ENCODE data around the gene C2orf72.
"Not testable (repeated sequence)": the region's sequence is repeated elsewhere in the genome, so short reads cannot be mapped to it uniquely, and the experiment has no call there.

Gene C2orf72

DNA sequence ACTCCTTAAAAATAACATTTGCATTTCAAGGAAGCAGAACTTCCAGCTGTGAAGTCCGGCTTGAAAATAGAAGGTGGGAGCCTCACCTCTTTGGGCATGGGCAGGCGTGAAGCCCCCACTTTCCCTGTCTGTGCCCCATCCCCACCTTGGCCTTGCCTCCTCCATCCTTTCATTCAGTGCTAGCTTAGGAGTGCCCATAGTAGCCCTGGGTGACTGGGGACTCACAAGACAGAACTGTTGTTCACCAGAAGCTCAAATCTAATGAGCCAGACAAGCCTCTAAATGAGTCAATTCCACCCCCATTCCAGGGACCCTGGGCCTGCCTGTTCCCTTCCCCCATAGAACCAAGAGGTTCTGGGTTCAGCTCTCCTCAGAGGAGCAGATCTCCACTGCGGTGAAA lies 21.4 kb upstream of the C2orf72 start:
- DNase-seq, result no peak

DNA sequence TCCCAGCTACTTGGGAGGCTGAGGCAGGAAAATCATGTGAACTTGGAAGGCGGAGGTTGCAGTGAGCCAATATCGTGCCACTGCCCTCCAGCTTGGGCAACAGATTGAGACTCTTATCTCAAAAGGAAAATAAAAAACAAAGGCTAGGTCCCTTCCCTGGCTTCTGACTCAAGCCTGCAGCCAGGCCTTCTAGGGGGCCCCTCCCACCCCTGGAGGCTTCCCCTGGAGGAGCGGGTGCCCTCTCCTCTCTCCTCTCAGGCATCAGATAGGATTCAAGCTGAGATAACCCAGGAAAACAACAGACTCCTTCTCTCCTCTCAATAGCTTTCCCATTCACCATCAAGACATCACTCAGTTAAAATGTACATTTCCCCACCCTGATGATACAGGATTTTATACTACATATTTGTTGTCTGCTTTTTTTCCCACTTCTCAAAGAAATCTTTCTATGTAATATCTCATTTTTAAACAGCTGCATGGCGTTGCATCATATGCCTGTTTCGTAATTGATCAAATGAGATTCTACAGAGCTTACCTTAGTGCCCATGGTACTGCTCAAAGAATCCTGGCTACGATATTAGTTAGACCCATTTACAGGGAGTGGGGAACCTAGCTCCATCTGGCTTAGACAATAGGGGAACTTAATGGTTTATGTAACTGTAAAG lies 20.6 kb upstream of the C2orf72 start:
- DNase-seq, result no peak

DNA sequence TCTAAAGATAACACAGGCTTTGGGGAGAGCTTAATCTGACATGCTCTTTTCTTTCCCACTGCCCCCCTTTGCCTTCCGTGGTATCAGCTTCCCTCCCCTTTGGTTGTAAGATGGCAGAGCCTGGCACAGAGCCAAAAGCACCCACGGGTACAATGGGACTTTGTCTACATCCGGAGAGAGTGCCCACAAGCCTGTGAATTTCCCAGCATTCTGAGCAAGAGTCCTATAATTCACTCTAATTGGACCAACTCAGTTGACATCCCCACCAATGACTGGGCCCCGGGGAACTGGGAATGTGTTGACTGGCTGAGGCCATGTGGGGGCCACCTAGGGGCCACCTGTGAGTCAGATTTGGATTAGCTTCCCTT lies 20.1 kb upstream of the C2orf72 start:
- DNase-seq, result peak in 1 of 2 experiments; percentile 36

DNA sequence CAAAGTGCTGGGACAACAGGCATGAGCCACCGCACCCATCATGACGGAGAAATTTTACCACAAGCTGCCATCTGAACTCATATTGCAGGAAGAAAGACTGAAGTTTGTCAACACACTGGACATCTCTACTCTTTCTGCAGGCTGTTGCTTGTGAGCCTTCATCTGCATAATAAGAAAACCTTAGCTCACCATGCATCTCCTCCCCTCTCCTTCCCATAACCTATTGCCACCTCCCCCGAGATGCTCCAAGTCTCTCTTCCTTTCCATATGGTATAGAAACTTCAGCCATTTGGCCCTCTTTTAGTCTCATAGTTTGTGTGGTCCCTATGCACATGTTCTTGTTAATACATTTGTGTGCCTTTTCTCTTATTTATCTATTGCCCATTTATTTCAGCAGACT lies 19.1 kb upstream of the C2orf72 start:
- no peak for DNase-seq

DNA sequence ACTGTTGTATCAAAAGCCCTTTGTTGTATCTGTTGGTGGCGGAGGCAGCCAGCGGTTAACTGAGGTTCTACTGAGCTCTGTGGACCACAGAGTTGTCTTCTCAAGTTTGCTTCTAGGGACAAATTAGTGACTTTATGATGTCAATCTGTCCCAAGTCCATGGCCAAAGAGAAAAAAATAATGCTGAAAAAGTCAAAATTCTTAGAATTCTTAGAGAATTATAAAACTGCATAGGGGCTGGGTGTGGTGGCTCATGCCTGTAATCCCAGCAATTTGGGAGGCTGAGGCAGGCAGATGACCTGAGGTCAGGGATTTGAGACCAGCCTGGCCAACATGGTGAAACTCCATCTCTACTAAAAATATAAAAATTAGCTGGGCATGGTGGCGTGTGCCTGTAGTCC lies 12.3 kb upstream of the C2orf72 start:
- not testable (repeated sequence) for DNase-seq

DNA sequence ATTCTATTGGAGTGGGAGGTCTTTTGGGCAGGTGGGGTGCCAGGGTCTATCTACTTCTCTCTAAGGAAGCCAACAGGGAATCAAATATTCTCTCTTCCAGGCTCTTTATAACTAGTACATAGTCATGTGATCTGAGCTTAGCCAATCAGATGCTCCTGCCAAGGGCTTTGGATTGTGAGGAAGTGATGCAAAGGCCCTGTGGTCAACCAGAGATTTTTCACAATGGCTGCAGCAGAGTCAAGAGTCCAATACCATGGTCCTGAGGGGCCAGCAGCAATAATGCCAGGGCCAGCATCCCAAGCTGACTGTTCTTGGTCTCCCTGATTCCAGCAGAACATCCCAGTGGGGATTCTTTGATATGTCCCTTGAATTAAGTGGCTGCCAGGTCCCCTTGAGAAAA lies 8.4 kb upstream of the C2orf72 start:
- DNase-seq, result no peak

DNA sequence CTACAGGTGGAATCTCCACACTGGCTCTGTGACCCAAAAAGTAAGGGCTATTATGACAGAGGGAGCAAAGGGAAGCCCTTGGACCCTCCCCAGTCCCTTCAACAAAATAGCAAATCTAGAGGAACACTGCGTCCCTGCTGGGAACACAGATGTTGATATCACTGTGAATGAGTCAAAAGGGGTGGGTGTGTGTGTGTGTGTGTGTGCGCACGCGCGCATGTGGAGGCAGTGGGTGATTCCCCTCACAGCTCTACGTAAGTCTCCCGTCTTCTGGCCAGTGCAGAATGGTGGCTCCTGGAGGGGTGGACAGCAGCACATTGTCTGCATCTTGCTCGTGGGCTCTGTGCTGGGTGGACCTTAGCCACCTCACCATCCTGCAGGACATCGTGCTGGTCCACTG lies 7.8 kb upstream of the C2orf72 start:
- no peak for DNase-seq

DNA sequence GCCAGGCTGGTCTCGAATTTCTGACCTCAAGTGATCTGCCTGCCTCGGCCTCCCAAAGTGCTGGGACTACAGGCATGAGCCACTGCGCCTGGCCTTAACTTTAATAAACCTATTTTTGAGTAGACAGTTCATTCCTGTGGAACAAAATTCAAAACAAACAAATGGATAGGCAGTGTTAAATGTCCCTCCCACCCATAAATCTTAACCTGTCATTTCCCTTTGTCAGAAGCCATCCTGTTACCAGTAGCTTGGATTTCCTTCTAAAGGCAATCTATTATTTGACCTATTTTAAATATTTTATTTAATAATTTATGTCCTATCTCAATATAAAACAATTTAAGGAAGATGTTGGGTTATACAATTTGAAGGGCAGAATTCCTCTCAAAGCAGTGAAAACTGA lies 6.6 kb upstream of the C2orf72 start:
- DNase-seq, result no peak

DNA sequence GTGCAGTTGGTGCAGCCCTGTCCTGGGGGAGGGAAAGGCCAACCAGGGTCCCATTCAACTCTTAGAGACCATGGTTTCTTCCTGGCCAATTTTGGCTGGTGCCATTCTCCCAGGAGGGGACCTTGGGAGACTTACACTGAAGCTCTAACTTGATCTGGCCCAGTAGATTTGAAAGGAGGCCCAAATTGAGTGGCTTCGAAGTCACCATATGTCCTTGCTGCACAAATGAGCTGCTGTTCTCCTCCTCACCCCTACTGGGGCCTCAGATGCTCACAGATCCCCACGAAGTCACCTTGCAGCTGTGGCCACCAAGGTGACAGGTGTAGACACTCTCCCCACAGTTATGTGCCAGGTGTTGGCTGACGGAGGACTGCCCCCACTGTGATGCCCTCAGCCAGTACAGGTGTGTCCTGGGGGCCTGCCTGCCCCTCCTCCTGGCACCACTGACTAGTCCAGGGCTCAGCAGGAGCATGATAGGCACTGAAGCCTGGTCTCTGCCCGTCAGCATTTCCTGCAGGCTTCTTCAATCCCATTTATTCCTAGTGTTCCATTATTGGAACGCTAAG lies 4.7 kb upstream of the C2orf72 start:
- DNase-seq, result no peak

DNA sequence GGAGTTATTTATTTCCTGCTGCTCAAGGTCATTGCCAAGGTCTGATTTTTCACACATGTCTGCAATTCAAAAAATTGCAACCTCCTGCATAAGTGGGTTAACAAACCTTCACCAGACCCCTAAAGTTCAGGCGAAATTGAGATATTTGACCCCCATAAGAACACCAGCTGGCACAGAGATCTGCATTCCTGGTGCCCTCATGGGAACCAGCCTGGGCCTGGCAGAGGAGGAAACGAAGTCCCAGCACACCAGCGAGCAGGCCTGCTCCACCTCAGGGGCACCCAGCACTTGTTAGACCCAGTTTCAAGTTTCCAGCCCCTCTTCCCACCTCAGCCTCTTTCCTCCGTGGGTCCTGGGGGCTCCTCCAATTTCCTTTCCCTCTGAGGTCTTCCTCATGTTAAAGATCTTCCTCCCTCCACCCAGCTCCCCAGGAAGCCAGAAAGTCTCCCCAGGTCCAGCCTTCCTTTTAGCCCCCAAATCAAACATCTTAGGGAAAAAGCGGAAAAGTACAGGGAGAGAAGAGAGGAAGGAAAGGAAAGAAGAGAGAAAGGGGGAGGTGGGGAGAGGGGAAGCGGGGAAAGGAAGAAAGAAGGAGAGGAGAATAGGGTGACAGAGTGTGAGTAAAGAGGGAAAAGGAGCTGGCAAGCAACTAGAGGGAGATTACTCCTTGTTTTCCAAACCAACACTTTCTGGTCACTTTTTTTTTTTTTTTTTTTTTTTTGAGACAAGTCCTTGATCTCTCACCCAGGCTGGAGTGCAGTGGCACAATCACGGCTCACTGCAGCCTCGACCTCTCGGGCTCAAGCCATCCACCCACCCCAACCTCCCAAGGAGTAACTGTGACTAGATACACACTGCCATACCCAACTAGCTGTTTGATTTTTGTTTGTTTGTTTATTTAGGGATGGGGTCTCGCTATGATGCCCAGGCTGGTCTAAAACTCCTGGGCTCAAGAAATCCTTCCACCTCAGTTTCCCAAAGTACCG lies 3.9 kb upstream of the C2orf72 start:
- DNase-seq, result no peak

DNA sequence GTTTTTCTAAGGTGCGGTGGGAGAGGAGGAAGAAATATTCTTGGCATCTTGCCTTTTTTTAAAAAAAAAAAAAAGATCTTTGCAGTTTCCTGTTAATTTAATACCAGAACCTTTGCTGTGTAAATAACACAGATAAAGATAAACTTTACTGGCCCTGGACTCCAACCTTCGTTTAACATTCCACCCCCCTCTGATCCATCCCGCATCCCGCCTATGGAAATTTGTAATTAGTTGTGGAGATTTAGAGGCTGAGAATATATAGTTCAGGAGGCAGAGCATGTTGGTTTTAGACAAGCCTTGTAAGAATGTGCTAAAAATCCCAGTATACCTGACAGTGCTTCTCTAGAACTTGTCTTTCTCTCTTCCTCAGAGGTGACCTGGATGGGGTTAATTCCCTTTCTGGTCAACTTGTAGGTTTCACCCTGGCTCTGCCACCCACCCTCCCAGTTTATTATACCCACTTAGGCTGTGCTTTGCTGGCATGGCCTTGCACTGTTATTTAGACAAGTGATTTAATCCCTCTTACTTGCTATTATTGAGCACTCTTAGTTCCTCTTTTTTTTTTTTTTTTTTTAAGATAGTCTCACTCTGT lies 2.9 kb upstream of the C2orf72 start:
- no peak for DNase-seq

DNA sequence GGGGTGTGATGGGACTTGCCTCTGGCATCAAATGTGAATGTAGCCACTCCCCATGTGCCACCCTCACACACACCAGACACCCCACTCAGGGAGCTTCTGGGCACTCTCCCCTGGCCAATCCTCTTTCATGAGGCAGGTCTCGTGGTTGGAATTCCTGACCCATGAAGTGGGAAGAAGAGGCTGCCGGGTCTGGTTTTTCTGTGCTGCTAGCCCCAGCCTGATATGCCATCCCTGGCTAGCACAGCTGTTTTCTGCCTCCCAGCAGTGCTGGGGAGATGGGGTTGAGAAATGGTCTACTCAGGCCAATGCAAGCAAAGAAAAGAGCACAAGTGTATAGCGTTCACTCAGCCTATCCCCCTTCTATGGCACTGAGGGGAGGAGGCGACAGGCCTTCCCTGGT lies 1.2 kb upstream of the C2orf72 start:
- DNase-seq, result no peak

DNA sequence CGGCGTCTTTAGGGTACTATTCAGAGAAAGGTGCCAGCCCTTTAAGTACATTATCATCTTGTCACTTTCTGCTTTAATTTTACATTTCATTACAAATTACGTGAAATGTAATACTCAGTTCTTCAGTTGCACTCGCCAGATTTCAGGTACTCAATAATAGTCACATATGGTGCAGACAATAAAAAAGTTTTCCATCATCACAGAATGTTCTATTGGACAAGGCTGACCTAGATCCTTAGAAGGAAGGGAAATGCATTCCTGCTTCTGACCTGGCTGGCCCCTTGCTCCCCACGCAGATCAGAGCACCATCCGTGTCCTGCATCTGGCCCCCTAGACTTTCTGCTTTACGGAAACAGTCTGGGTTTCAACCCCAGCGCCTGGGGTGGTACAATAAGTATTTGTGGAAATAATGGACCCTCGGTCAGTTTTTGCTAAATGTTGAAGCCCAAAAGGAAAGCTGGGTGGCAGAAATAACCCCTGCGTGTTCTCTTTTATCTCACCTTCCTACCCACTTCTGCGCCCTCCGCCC lies 681 bp upstream of the C2orf72 start:
- no peak for DNase-seq

DNA sequence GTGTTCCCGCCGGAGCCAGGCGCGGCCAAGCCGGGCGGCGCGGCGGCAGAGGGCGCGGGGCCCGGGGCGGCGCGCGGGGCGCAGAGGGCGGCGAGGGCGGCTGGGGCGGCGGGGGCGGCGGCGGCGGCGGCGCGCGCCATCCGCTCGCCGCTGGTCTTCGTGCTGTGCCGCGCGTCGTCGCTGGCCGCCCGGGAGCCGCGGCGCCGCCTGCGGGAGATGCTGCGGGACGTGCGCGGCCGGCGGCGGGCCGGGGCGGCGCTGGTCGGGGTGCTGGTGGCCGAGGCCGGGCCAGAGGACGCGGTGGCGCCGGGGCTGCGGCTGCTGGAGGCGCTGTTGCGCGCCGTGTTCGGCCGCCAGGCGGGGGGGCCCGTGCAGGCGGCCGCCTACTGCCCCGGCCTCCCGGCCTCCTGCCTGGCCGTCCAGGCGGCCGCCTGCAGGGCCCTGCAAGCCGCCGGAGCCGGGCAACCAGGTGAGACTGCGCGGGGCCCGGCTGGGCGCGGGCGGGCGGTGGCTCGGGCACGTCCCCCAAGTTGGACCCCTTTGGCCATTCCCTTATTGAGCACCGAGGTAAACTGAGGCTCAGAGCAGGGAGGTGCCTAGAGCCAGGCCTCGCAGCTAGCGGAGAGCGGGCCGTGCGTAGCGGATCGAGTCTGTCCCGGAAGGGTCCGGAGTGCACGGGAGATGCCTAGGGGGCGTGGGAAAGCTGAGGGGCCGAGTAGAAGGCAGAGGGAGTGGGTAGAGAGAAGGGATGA lies 584 bp downstream of the C2orf72 start:
- no peak for DNase-seq

DNA sequence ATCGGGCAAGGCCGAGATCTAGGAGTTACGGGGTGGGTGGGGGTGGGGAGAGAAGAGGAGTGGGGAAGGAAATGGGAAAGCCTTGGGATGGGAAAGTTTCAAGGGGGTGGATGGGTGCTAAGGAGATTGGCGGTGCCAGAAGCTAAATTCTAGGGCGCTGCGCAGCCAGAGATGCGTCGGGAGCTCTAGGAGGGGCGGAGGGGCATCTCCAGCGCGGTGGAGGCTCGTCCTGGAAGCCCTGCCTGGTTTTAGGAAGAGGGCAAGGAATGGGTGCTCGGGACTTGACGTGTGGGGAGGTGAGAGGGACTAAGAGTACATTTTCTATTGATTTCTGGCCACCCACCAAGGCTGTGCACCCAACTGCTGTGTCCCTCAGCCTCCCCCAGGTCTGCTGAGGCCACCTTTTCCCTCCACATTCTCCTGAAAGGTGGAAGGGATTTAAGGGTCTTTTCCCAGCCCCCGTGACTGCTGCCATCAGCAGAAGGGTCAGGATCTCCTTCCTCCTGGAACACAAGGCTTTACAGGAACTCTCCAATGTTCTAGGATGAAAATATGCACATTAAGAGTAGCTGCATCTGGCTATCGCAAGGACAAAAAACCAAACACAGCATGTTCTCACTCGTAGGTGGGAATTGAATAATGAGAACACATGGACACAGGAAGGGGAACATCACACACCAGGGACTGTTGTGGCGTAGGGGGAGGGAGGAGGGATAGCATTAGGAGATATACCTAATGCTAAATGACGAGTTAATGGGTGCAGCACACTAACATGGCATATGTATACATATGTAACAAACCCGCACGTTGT lies 1.4 kb downstream of the C2orf72 start:
- DNase-seq, result no peak

DNA sequence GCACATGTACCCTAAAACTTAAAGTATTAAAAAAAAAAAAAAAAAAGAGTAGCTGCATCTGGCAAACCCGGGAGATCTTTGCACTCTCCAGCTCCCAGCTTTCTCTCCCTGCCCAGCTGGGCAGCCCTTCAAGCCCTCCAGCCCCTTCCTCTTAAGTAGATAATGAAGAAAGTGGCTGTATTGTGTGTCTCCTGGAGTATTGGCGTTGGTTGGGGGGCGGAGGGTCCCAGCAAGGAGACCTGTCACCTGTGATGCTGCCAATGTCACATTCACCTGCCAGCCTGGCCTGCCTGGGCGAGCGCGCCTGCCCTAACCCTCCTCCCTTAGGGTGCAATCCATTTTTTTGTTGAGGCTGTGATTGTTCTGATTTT lies 2.0 kb downstream of the C2orf72 start:
- no peak for DNase-seq

DNA sequence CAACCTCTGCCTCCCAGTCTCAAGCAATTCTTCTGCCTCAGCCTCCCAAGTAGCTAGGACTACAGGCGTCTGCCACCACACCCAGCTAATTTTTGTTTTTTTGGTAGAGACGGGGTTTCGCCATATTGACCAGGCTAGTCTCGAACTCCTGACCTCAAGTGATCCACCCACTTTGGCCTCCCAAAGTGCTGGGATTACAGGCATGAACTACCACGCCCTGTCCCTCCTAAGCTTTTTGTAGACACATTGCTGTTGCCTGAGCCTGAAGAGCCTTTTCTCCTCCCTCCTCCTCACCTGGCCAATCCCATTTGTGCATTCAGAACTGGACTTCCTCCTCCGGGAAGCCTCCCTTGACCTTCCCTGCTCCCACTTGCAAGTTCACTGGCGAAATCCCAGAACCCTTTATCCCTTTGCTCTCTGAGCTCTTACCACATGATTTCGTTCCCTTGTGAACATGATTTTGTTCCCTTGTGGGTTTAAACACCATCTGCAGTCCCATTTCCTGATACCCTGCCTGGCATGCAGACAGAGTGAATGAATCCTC lies 2.6 kb downstream of the C2orf72 start:
- DNase-seq, result no peak

DNA sequence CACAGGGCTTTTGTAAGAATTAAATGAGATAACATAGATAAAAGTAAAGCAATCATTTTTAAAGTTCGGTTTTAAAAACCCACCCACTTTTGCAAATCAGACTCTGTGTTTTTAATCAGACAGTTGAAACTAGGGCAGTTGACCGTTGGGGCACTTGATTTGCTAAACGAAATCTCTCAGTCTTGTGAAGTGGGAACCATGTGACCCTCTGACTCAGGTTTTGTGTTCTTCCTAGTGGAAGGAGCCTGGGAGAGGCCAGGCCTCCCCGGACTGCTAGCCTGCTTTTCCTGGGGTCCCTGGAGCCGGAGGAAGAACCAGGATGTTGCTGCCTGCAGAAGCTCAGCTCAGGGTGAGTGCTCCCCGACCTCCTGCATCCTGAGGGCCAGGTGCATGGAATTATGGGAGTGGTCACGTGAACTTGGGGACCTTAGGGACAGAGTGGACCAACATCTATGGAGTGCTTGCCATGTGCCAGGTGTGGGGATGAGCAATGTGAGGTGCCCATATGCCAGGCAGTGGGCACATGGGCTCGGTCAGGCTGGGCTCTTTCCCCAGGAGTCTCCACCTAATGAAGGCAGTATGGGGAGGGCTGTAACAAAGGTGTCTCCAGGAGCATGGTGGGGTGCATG lies 3.9 kb downstream of the C2orf72 start:
- DNase-seq, result no peak

DNA sequence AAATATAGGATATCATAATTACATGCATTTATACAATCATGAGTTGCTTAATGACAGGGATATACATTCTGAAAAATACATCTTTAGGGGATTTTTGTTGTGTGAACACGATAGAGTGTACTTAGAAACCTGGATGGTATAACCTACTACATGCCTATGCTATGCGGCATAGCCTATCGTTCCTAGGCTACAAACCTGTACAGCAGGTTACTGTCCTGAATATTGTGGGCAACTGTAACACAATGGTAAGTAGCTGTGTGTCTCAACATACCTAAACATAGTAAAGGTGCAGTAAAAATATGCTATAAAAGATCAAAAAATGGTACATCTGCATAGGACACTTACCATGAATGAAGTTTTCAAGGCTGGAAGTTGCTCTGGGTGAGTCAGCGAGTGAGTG lies 6.5 kb downstream of the C2orf72 start:
- DNase-seq, result no peak

DNA sequence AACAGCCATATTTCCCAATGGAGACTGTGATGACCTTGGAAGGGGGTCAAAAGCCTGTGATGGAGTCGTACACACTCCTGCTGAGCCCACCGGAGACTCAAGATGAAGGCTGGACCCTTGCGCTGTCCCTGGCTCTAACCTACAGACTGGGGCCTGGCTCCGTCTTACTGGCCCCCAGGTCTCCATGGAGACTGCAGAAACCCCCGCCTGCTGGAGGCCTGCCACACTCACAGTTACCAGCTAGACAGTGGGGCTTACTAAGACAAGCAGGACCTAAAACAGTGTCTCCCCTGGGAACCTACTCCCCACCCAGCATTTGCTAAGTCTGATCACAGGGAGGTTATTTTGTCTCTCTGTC lies 9.6 kb downstream of the C2orf72 start:
- no peak for DNase-seq

DNA sequence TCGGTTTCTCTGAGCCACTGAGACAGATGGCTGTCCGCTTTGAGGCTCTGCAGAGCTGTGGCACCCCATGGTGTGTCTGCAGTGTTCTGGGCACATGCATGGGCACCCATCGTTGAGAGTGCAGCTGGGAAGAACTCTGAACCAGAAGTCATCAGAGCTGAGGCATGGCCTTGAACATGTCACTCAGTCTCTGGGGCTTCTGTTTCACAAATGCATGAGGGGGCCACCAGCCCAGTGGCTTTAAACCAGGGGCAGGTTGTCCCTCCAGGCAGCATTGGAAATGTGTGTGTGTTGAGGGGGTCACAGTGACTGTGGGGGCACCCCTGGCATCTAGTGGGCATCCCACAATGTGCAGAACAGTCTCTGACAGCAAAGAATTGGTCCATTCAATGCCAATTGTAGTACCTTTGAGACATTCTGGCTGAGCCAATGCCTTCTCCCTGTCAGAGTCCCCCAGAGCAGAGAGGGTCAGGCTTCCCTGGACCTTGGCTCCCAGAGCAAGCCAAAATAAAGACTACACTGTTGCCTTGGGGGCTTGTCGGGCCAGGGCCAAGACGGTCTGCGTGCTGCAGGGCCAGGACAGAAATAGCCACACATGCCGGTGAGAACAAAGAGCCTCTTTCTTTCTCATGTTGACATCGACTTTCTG lies 10.1 kb downstream of the C2orf72 start:
- no peak for DNase-seq
